Measurements from ENCODE around the gene RPUSD3. TPM values are rescaled to one million over a fixed set of nuclear protein-coding genes. Genes with fewer than 3 reads are reported as not detected.

Gene RPUSD3
- total and polyA plus RNA-seq, 12 donors: 26.4 to 45.7 (median 30.1) TPM

GRCh38 chr3:9838856-9839255, 5.0 kb downstream of the RPUSD3 start:
- Histone ChIP-seq H3K9me3 (no peaks in the 10 kb centered on the region), H3K36me3 (peaks cover 0 to 74% (median 8%) of the 10 kb centered on the region in 9 donors)
- WGBS, 2 donors: 77 to 86% methylated on average over 4 of the region's 4 CpGs

GRCh38 chr3:9837701-9838582, 5.9 kb downstream of the RPUSD3 start:
- ATAC-seq: no peak
- peaks cover 0 to 83% (median 14%) of the 10 kb centered on the region in 9 donors for H3K36me3 ChIP-seq

More at GRCh38 chr3:9838856-9839255, 5.0 kb downstream of the RPUSD3 start:
- TF ChIP-seq CTCF (IDR thresholded peaks at IDR 0.05): no peak
- ATAC-seq (no peak), DNase-seq (no peak)
- intact Hi-C loops (cut with DNase I): no loop called here
- peaks cover 0 to 14% (median 9%) of the 10 kb centered on the region in 9 donors for H3K4me1 ChIP-seq
- no peak overlapping the region for H3K4me3 ChIP-seq
- no peak overlapping the region for H3K27ac ChIP-seq
- no peaks in the 10 kb centered on the region for H3K27me3 ChIP-seq

GRCh38 chr3:9834520-9835380, 9.1 kb downstream of the RPUSD3 start:
- Histone ChIP-seq H3K27me3 (no peaks in the 10 kb centered on the region), H3K4me1 (peaks cover 0 to 4% (median 0%) of the 10 kb centered on the region in 9 donors), H3K27ac (no peak overlapping the region), H3K36me3 (peaks cover 0 to 92% (median 15%) of the 10 kb centered on the region in 9 donors), H3K4me3 (no peak overlapping the region), H3K9me3 (no peaks in the 10 kb centered on the region)
- 85 to 88% methylated on average over 18 of the region's 18 CpGs for WGBS, 2 donors
- ATAC-seq (no peak), DNase-seq (no peak)
- no peak for TF ChIP-seq CTCF (IDR thresholded peaks at IDR 0.05)
- intact Hi-C loops (cut with DNase I): no loop called here

More at GRCh38 chr3:9837701-9838582, 5.9 kb downstream of the RPUSD3 start:
- intact Hi-C loops (cut with DNase I): no loop called here
- H3K9me3 ChIP-seq: no peaks in the 10 kb centered on the region
- 85 to 89% methylated on average over 12 of the region's 12 CpGs for WGBS, 2 donors
- H3K4me1 ChIP-seq: peaks cover 0 to 10% (median 6%) of the 10 kb centered on the region in 9 donors
- DNase-seq: no peak
- no peak for TF ChIP-seq CTCF (IDR thresholded peaks at IDR 0.05)
- no peaks in the 10 kb centered on the region for H3K27me3 ChIP-seq
- H3K27ac ChIP-seq: no peak overlapping the region
- no peak overlapping the region for H3K4me3 ChIP-seq

GRCh38 chr3:9833078-9833477, 10.7 kb downstream of the RPUSD3 start:
- intact Hi-C loops (cut with DNase I): no loop called here
- no peak for TF ChIP-seq CTCF (IDR thresholded peaks at IDR 0.05)
- WGBS, 2 donors: 89 to 95% methylated on average over 9 of the region's 9 CpGs
- Histone ChIP-seq H3K27me3 (no peaks in the 10 kb centered on the region), H3K9me3 (no peaks in the 10 kb centered on the region), H3K36me3 (peaks cover 0 to 98% (median 15%) of the 10 kb centered on the region in 9 donors), H3K4me3 (no peak overlapping the region), H3K4me1 (peaks cover 0 to 4% (median 0%) of the 10 kb centered on the region in 9 donors), H3K27ac (no peak overlapping the region)
- DNase-seq (no peak), ATAC-seq (no peak)
